GM23338 (cell line): ENCODE measurements around the gene TAF11L7.
"Not testable (repeated sequence)": the region's sequence is repeated elsewhere in the genome, so short reads cannot be mapped to it uniquely, and the experiment has no call there.

Experiments
- CREB1 ChIP-seq: fragments of 250-450 bp; sonication (Bioruptor Pico); IDR thresholded peaks from 2 replicates; pipeline ENCODE4 v1.5.0; 2020; ENCODE audit warnings: low read depth, mild to moderate bottlenecking, moderate library complexity
- EZH2 ChIP-seq: fragments of 200-600 bp; sonication (generic); IDR thresholded peaks from one replicate; pipeline ENCODE4 v1.8.0; 2017; ENCODE audit warnings: antibody characterized with exemption, mild to moderate bottlenecking, low read depth; ENCODE audit not compliant: unreplicated experiment
- EZH2phosphoT487 ChIP-seq: fragments of 200-600 bp; sonication (generic); IDR thresholded peaks from one replicate; pipeline ENCODE4 v1.8.1; 2018; ENCODE audit warnings: antibody characterized with exemption; ENCODE audit not compliant: unreplicated experiment
- JUNB ChIP-seq: IDR thresholded peaks from one replicate; pipeline ENCODE4 v1.6.1; 2016; ENCODE audit warnings: antibody characterized with exemption; ENCODE audit not compliant: unreplicated experiment
- NANOG ChIP-seq: IDR thresholded peaks from 2 replicates; pipeline ENCODE4 v1.6.1; 2016; ENCODE audit warnings: antibody characterized with exemption, borderline replicate concordance
- POLR2AphosphoS5 ChIP-seq: IDR thresholded peaks from 2 replicates; pipeline ENCODE4 v1.6.1; 2016; ENCODE audit warnings: antibody characterized with exemption, low read depth
- ZNF114 ChIP-seq: fragments of 250-450 bp; sonication (Bioruptor Pico); IDR thresholded peaks from 2 replicates; pipeline ENCODE4 v1.5.0; 2020; ENCODE audit warnings: mild to moderate bottlenecking, moderate library complexity
- ZNF331 ChIP-seq: fragments of 250-450 bp; sonication (Bioruptor Pico); IDR thresholded peaks from 2 replicates; pipeline ENCODE4 v1.5.0; 2020; ENCODE audit warnings: low read depth, mild to moderate bottlenecking, moderate library complexity
- ZNF462 ChIP-seq: fragments of 250-450 bp; sonication (Bioruptor Pico); IDR thresholded peaks from 2 replicates; pipeline ENCODE4 v1.5.0; 2020; ENCODE audit warnings: mild to moderate bottlenecking, moderate library complexity
- TF ChIP-seq, protein P1 (sequence below): IDR thresholded peaks from one replicate; pipeline ENCODE4 v1.6.1; 2018; ENCODE audit warnings: antibody characterized with exemption; ENCODE audit not compliant: unreplicated experiment
- TF ChIP-seq, protein P2 (sequence below), 2 experiments: fragments of 200-600 bp in 1 of 2; sonication (generic) in 1 of 2; conservative IDR thresholded peaks; 2 replicates each; pipeline versions ENCODE4 v1.5.1 to v1.6.1; 2016 to 2017; ENCODE audit warnings: antibody characterized with exemption in 2 of 2, low read depth in 2 of 2, mild to moderate bottlenecking in 2 of 2, moderate library complexity in 1 of 2
- TF ChIP-seq, protein P3 (sequence below): IDR thresholded peaks from 2 replicates; pipeline ENCODE4 v1.6.1; 2016; ENCODE audit warnings: antibody characterized with exemption

- TF ChIP-seq, protein P1, sequence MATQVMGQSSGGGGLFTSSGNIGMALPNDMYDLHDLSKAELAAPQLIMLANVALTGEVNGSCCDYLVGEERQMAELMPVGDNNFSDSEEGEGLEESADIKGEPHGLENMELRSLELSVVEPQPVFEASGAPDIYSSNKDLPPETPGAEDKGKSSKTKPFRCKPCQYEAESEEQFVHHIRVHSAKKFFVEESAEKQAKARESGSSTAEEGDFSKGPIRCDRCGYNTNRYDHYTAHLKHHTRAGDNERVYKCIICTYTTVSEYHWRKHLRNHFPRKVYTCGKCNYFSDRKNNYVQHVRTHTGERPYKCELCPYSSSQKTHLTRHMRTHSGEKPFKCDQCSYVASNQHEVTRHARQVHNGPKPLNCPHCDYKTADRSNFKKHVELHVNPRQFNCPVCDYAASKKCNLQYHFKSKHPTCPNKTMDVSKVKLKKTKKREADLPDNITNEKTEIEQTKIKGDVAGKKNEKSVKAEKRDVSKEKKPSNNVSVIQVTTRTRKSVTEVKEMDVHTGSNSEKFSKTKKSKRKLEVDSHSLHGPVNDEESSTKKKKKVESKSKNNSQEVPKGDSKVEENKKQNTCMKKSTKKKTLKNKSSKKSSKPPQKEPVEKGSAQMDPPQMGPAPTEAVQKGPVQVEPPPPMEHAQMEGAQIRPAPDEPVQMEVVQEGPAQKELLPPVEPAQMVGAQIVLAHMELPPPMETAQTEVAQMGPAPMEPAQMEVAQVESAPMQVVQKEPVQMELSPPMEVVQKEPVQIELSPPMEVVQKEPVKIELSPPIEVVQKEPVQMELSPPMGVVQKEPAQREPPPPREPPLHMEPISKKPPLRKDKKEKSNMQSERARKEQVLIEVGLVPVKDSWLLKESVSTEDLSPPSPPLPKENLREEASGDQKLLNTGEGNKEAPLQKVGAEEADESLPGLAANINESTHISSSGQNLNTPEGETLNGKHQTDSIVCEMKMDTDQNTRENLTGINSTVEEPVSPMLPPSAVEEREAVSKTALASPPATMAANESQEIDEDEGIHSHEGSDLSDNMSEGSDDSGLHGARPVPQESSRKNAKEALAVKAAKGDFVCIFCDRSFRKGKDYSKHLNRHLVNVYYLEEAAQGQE: not testable (repeated sequence)
- TF ChIP-seq POLR2AphosphoS5; EZH2; CREB1 (CRISPR knock-in tag); EZH2phosphoT487; NANOG; JUNB; ZNF462 (CRISPR knock-in tag); ZNF331 (CRISPR knock-in tag); ZNF114 (CRISPR knock-in tag): not testable (repeated sequence)
- TF ChIP-seq, protein P2, sequence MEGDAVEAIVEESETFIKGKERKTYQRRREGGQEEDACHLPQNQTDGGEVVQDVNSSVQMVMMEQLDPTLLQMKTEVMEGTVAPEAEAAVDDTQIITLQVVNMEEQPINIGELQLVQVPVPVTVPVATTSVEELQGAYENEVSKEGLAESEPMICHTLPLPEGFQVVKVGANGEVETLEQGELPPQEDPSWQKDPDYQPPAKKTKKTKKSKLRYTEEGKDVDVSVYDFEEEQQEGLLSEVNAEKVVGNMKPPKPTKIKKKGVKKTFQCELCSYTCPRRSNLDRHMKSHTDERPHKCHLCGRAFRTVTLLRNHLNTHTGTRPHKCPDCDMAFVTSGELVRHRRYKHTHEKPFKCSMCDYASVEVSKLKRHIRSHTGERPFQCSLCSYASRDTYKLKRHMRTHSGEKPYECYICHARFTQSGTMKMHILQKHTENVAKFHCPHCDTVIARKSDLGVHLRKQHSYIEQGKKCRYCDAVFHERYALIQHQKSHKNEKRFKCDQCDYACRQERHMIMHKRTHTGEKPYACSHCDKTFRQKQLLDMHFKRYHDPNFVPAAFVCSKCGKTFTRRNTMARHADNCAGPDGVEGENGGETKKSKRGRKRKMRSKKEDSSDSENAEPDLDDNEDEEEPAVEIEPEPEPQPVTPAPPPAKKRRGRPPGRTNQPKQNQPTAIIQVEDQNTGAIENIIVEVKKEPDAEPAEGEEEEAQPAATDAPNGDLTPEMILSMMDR (conservative IDR thresholded peaks at IDR 0.05; ENCODE audit: low read depth in 2 of 2): not testable (repeated sequence)
- TF ChIP-seq, protein P3, sequence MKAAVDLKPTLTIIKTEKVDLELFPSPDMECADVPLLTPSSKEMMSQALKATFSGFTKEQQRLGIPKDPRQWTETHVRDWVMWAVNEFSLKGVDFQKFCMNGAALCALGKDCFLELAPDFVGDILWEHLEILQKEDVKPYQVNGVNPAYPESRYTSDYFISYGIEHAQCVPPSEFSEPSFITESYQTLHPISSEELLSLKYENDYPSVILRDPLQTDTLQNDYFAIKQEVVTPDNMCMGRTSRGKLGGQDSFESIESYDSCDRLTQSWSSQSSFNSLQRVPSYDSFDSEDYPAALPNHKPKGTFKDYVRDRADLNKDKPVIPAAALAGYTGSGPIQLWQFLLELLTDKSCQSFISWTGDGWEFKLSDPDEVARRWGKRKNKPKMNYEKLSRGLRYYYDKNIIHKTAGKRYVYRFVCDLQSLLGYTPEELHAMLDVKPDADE: not testable (repeated sequence)
Measured at GRCh38 chr5:17594255-17594654, 8.7 kb upstream of the TAF11L7 start, which contains the start of gene TAF11L9.
